GM12878 (cell line): ENCODE measurements around the gene NUDT1. TPM values are rescaled to one million over a fixed set of nuclear protein-coding genes. Genes with fewer than 3 reads are reported as not detected.

Experiments
- ATAC-seq: fragments of 200-7000 bp; cut with Tn5 transposase; 3 replicates; pipeline ENCODE4 v1.9.1; 2020; ENCODE audit warnings: mild to moderate bottlenecking, moderate library complexity
- BruUV-seq: library from RNA; stranded (reverse); fragments of 400-500 nt; replicated peaks from 2 replicates; lab custom pipeline; 2021; lab: Mats Ljungman, UMichigan
- CTCF ChIA-PET: fragments of 300-600 bp; sonication (Branson Sonifier 250); formaldehyde crosslinking; extraction: SDS; loops from one replicate; lab custom pipeline; 2021; ENCODE audit warnings: inconsistent platforms; lab: Yijun Ruan, JAX
- POLR2A ChIA-PET: fragments of 350-600 bp; formaldehyde crosslinking; extraction: SDS; loops from one replicate; lab custom pipeline; 2021; ENCODE audit warnings: inconsistent platforms; lab: Charles Lee
- RAD21 ChIA-PET: fragments of 300-600 bp; sonication (Branson Sonifier 250); formaldehyde crosslinking; loops from one replicate; lab custom pipeline; 2023; ENCODE audit warnings: antibody characterized with exemption; ENCODE audit not compliant: unreplicated experiment; lab: Charles Lee
- SMC1A ChIA-PET: fragments of 300-600 bp; sonication (Branson Sonifier 250); formaldehyde crosslinking; loops from one replicate; lab custom pipeline; 2023; ENCODE audit not compliant: unreplicated experiment, uncharacterized antibody; lab: Charles Lee
- DNase-seq: peaks from one replicate; pipeline ENCODE4 v3.0.0-alpha.2; 2011; ENCODE audit warnings: low read depth, low spot score
- FAIRE-seq: peaks from 3 replicates; lab custom pipeline; 2011; peaks lifted over from hg19 to GRCh38; lab: Jason Lieb, UNC
- H2AFZ ChIP-seq: 2 replicates; pipeline ENCODE4 v1.6.0; 2011; ENCODE audit warnings: low read depth, low read length, control low read depth; ENCODE audit not compliant: control insufficient read depth
- H3K27ac ChIP-seq: 2 replicates; pipeline ENCODE4 v1.5.1; 2011; ENCODE audit warnings: control low read depth; ENCODE audit not compliant: control insufficient read depth, insufficient read depth
- H3K27me3 ChIP-seq, 2 experiments: replicated peaks in 1 of 2; 2 replicates each; pipeline versions ENCODE4 v1.6.0 to v1.6.1; 2011; ENCODE audit warnings: low read length in 1 of 2; ENCODE audit not compliant: control insufficient read depth in 2 of 2, insufficient read depth in 2 of 2
- H3K36me3 ChIP-seq, 2 experiments: 2 replicates each; pipeline ENCODE4 v1.5.1; 2011; ENCODE audit warnings: low read length in 1 of 2; ENCODE audit not compliant: control insufficient read depth in 2 of 2, insufficient read depth in 2 of 2
- H3K4me1 ChIP-seq: 2 replicates; pipeline ENCODE4 v1.6.1; 2011; ENCODE audit warnings: mild to moderate bottlenecking, low read length, moderate library complexity, mixed read lengths; ENCODE audit not compliant: control insufficient read depth, insufficient read depth
- H3K4me2 ChIP-seq: 2 replicates; pipeline ENCODE4 v1.6.0; 2011; ENCODE audit warnings: control low read depth; ENCODE audit not compliant: control insufficient read depth, insufficient read depth
- H3K4me3 ChIP-seq: fragments of 200-600 bp; sonication (generic); 2 replicates; pipeline ENCODE4 v1.5.1; 2016
- H3K79me2 ChIP-seq: 2 replicates; pipeline ENCODE4 v1.6.0; 2011; ENCODE audit warnings: low read length; ENCODE audit not compliant: control insufficient read depth, insufficient read depth
- H3K9ac ChIP-seq: 2 replicates; pipeline ENCODE4 v1.8.0; 2011; ENCODE audit warnings: low read length, control low read depth, mixed read lengths; ENCODE audit not compliant: control insufficient read depth, insufficient read depth
- H3K9me3 ChIP-seq: replicated peaks from 3 replicates; pipeline ENCODE4 v1.5.1; 2011; ENCODE audit warnings: mild to moderate bottlenecking, low read length; ENCODE audit not compliant: control insufficient read depth, insufficient read depth
- H4K20me1 ChIP-seq: 2 replicates; pipeline ENCODE4 v1.6.0; 2011; ENCODE audit not compliant: control insufficient read depth, insufficient read depth
- CBFB ChIP-seq: IDR thresholded peaks from 2 replicates; pipeline ENCODE4 v1.6.1; 2016; ENCODE audit warnings: antibody characterized with exemption, low read depth
- ELK1 ChIP-seq: IDR thresholded peaks from 2 replicates; pipeline ENCODE4 v1.6.1; 2012; ENCODE audit warnings: low read depth, low read length, improper control_type of control experiment
- IKZF2 ChIP-seq, 2 experiments: fragments of 450-650 bp; IDR thresholded peaks; 2 replicates each; pipeline ENCODE4 v1.6.1; 2017; ENCODE audit warnings: mild to moderate bottlenecking in 2 of 2, moderate library complexity in 2 of 2
- SP1 ChIP-seq: IDR thresholded peaks from one replicate; pipeline ENCODE4 v1.6.1; 2011; ENCODE audit warnings: low read depth, low read length
- YBX1 ChIP-seq: fragments of 450-650 bp; IDR thresholded peaks from 2 replicates; pipeline ENCODE4 v1.6.1; 2016; ENCODE audit warnings: antibody characterized with exemption
- ZBTB40 ChIP-seq: fragments of 450-650 bp; IDR thresholded peaks from 2 replicates; pipeline ENCODE4 v1.6.1; 2016; ENCODE audit warnings: mild to moderate bottlenecking, moderate library complexity, borderline replicate concordance
- WGBS: methylation state at CpG from one replicate; pipeline ENCODE4 v1.1.6; 2016; ENCODE audit warnings: low lambda C conversion rate; ENCODE audit not compliant: insufficient replicate concordance, insufficient coverage; ENCODE audit errors: missing lambda C conversion rate; 5-methylcytosine and 5-hydroxymethylcytosine counted together
- in situ Hi-C: fragments of 300-500 bp; cut with MboI; formaldehyde crosslinking; loops from 9 replicates; pipeline ENCODE4 v1.14.3; 2018; ENCODE audit warnings: mixed read lengths
- intact Hi-C: fragments of 100-400 bp; cut with micrococcal nuclease; formaldehyde crosslinking; loops from one replicate; pipeline ENCODE4 v1.14.2; 2022; ENCODE audit not compliant: unreplicated experiment
- polyA plus RNA-seq, 11 experiments: library from polyadenylated mRNA; depleted of rRNA in 4 of 11; unstranded in 6 of 11; stranded (reverse) in 5 of 11; fragments of >200 nt; fragmentation: Nextera tagmentation in 4 of 11; fragmentation: Illumina TruSeq in 1 of 11; extraction: Ambion mirVana in 4 of 11; extraction: Trizol in 1 of 11; gene quantifications; 1 replicate in 1 of 11; 2 replicates in 10 of 11; pipeline versions ENCODE4 v1.2.1 to v1.2.3, GENCODE V29; 2011 to 2016; ENCODE audit warnings: inconsistent platforms in 2 of 11, missing spikeins in 2 of 11, low read depth in 1 of 11
- total RNA-seq, 4 experiments: library from RNA; depleted of rRNA in 3 of 4; stranded (reverse); fragments of >200 nt in 3 of 4; fragmentation: Illumina TruSeq in 1 of 4; extraction: Trizol in 1 of 4; gene quantifications; 2 replicates each; pipeline versions ENCODE4 v1.2.1 to v1.2.3, GENCODE V29; 2013 to 2021

The NUDT1 gene
- total and polyA plus RNA-seq, 10 of the 15 experiments (the other 5 are each of a cell fraction or from before 2014, with no cell fraction given) = 7.7 to 122 (median 59.2) TPM

GRCh38 chr7:2220954-2221353, 21.1 kb upstream of the NUDT1 start:
- Histone ChIP-seq H3K9ac (no peak overlapping the region), H2AFZ (no peak overlapping the region), H3K79me2 (no peaks in the 10 kb centered on the region), H3K27me3 (no peaks in the 10 kb centered on the region), H4K20me1 (peaks cover 2% of the 10 kb centered on the region; the same call in 1 of the 2 replicates), H3K4me3 (no peak overlapping the region), H3K4me2 (no peak overlapping the region), H3K27ac (no peak overlapping the region), H3K36me3 (peaks cover 15 to 58% of the 10 kb centered on the region in 2 experiments), H3K9me3 (no peaks in the 10 kb centered on the region), H3K4me1 (no peaks in the 10 kb centered on the region)
- RAD21 ChIA-PET = no interaction called here
- in situ Hi-C loops (no loop called here), intact Hi-C loops (no loop called here)
- SMC1A ChIA-PET = interaction anchor here (0.6 kb wide), 1 partner anchor 110 kb away, joined by 3 read pairs; no protein-coding TSS in a partner anchor
- ATAC-seq (no peak), DNase-seq (no peak), FAIRE-seq (no peak)
- CTCF ChIA-PET = no interaction called here
- POLR2A ChIA-PET = no interaction called here
- TF ChIP-seq IKZF2 (IDR thresholded peaks at IDR 0.05) = no peak
- TF ChIP-seq YBX1 = no peak
- no peak for TF ChIP-seq SP1
- TF ChIP-seq ZBTB40 = no peak
- TF ChIP-seq ELK1 = no peak
- no peak for TF ChIP-seq CBFB
- BruUV-seq = no TSS peak
- WGBS = 94% methylated on average over 15 of the region's 17 CpGs
